Peyer's patch (tissue), 4 donors: ENCODE results near the gene CDC37. TPM values are rescaled to one million over a fixed set of nuclear protein-coding genes. Genes with fewer than 3 reads are reported as not detected.

Source experiments
- DNase-seq, 3 donors: peaks; one replicate each; pipeline ENCODE4 v3.0.0-alpha.2; 2017 to 2019
- H3K27ac ChIP-seq, 4 donors: fragments of 200-600 bp; sonication (generic); one replicate each; pipeline ENCODE4 v1.5.1; 2016 to 2019
- H3K27me3 ChIP-seq, 2 donors: fragments of 200-600 bp; sonication (generic); one replicate each; pipeline ENCODE4 v1.5.1; 2019
- H3K36me3 ChIP-seq, 3 donors: fragments of 200-600 bp; sonication (generic); one replicate each; pipeline ENCODE4 v1.5.1; 2016 to 2019
- H3K4me1 ChIP-seq, 4 donors: fragments of 200-600 bp; sonication (generic); one replicate each; pipeline ENCODE4 v1.5.1; 2016 to 2019
- H3K4me3 ChIP-seq, 4 donors: fragments of 200-600 bp; sonication (generic); 1 replicate in 3 of 4; 2 replicates in 1 of 4; pipeline ENCODE4 v1.5.1; 2016 to 2019; ENCODE audit warnings: mild to moderate bottlenecking in 1 of 4
- H3K9me3 ChIP-seq, 4 donors: fragments of 200-600 bp; sonication (generic); one replicate each; pipeline ENCODE4 v1.5.1; 2016 to 2019; ENCODE audit warnings: mild to moderate bottlenecking in 1 of 4
- POLR2A ChIP-seq, 2 donors: fragments of 450-650 bp; IDR thresholded peaks; one replicate each; pipeline ENCODE4 v1.5.1; 2017; ENCODE audit warnings: antibody characterized with exemption in 2 of 2, mild to moderate bottlenecking in 2 of 2, moderate library complexity in 2 of 2
- total RNA-seq, 4 donors: library from RNA; depleted of rRNA; stranded (reverse); fragments of >200 nt; gene quantifications; one replicate each; pipeline ENCODE4 v1.1.0, GENCODE V29; 2016
- TF ChIP-seq, protein P1 (sequence below), 6 experiments: fragments of 450-650 bp in 4 of 6; fragments of 200-600 bp in 2 of 6; sonication (generic) in 1 of 6; IDR thresholded peaks; one replicate each; pipeline ENCODE4 v1.5.1; 2017 to 2019; ENCODE audit warnings: antibody characterized with exemption in 6 of 6, mild to moderate bottlenecking in 3 of 6, moderate library complexity in 1 of 6

The CDC37 gene
- total RNA-seq, 4 donors from 2014 or later: 118 to 443 (median 159) TPM

DNA sequence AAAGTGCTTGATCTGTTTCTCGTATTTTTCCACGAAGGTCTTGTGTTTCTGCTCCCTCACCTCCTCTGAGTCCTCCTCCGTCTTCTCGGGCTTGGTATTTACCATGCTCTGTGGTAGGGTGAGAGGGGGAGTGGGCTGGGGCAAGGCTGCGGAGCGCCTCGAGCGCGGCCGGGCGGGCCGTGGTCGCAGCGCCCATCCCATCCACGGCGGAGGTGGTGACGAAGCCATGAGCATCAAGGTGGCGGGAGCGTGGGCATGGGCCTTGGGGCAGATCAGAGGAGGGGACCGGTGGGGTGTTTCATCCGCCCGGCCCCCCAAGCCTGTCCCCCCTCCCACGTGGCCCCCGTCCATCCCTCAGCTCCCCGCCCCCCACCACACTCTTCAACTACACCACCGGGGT lies 7.9 kb downstream of the CDC37 start:
- Histone ChIP-seq H3K36me3 (peaks cover 0 to 63% (median 0%) of the 10 kb centered on the region in 3 donors), H3K9me3 (no peaks in the 10 kb centered on the region), H3K4me3 (no peak overlapping the region), H3K4me1 (peaks cover 0 to 3% (median 0%) of the 10 kb centered on the region in 4 donors), H3K27me3 (no peaks in the 10 kb centered on the region), H3K27ac (no peak overlapping the region)
- DNase-seq: no peak
- TF ChIP-seq, protein P1, sequence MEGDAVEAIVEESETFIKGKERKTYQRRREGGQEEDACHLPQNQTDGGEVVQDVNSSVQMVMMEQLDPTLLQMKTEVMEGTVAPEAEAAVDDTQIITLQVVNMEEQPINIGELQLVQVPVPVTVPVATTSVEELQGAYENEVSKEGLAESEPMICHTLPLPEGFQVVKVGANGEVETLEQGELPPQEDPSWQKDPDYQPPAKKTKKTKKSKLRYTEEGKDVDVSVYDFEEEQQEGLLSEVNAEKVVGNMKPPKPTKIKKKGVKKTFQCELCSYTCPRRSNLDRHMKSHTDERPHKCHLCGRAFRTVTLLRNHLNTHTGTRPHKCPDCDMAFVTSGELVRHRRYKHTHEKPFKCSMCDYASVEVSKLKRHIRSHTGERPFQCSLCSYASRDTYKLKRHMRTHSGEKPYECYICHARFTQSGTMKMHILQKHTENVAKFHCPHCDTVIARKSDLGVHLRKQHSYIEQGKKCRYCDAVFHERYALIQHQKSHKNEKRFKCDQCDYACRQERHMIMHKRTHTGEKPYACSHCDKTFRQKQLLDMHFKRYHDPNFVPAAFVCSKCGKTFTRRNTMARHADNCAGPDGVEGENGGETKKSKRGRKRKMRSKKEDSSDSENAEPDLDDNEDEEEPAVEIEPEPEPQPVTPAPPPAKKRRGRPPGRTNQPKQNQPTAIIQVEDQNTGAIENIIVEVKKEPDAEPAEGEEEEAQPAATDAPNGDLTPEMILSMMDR (IDR thresholded peaks at IDR 0.05): no peak
- TF ChIP-seq POLR2A (IDR thresholded peaks at IDR 0.05): no peak

DNA sequence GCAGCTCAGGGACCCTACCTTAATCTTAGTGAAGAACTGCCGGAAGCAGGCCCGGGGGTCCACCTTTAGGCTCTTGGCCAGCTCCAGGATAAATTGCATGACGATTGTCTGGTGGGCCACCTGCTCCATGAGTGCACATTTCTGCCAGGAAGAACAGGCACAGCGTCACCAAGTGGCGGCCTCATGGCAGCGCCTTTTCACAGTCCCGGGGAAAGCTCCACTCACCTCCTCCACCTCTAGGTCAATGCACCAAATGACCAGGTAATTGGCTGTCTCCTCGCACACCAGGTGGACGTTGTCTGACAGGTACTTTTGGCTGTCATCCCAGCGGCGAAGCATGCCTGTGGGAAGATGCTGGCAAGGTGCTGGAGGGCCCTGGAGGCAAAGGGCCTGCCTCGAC lies 8.3 kb downstream of the CDC37 start:
- no peaks in the 10 kb centered on the region for H3K27me3 ChIP-seq
- DNase-seq: no peak
- H3K9me3 ChIP-seq: no peaks in the 10 kb centered on the region
- H3K4me1 ChIP-seq: peaks cover 0 to 1% (median 0%) of the 10 kb centered on the region in 4 donors
- TF ChIP-seq, protein P1 (IDR thresholded peaks at IDR 0.05): no peak
- no peak for TF ChIP-seq POLR2A (IDR thresholded peaks at IDR 0.05)
- no peak overlapping the region for H3K27ac ChIP-seq
- H3K36me3 ChIP-seq: peaks cover 0 to 63% (median 0%) of the 10 kb centered on the region in 3 donors
- H3K4me3 ChIP-seq: no peak overlapping the region

DNA sequence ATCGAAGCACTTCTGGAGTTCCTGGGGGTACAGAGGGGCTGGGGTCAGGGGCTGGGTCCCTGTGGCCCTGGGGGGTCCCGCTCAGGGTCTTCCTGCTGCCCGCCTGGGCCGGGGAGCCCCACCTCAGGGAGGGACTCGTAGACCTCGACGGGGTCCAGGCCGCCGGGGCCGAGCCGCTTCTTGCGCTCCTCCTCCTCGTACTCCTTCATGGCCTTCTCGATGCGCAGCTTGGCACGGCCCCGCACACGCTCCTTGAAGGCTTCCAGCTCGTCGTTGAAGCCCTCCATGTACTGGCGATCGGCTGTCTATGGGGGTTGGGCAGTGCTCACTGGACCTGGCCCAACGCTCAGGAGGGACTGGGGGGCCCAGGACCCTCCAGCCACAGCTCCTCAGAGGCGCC lies 10.2 kb downstream of the CDC37 start:
- H3K36me3 ChIP-seq: peaks cover 0 to 59% (median 0%) of the 10 kb centered on the region in 3 donors
- peaks cover 0 to 3% (median 0%) of the 10 kb centered on the region in 4 donors for H3K4me1 ChIP-seq
- TF ChIP-seq, protein P1 (IDR thresholded peaks at IDR 0.05): no peak
- TF ChIP-seq POLR2A (IDR thresholded peaks at IDR 0.05): no peak
- no peak overlapping the region for H3K4me3 ChIP-seq
- H3K27me3 ChIP-seq: no peaks in the 10 kb centered on the region
- H3K9me3 ChIP-seq: no peaks in the 10 kb centered on the region
- DNase-seq: no peak
- H3K27ac ChIP-seq: no peak overlapping the region

DNA sequence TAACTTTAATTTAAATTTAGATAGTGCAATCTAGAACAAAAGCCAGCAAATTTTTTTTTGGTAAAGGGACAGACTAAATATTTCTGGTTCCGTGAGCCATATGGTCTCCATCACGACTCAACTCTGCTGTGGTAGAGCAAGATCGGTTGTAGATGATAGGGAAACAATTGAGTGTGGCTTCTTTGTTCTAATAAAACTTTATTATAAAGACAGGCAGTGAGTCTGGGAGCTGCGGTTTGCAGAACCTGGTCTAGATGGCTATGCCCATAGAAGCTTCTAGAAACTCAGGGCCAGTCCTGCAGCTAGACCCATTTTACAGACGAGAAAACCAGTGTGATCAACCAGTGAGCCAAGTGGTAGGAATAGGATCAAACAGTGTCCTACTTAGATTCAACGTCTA lies 11.2 kb downstream of the CDC37 start:
- no peak overlapping the region for H3K27ac ChIP-seq
- H3K9me3 ChIP-seq: no peaks in the 10 kb centered on the region
- peaks cover 0 to 3% (median 0%) of the 10 kb centered on the region in 4 donors for H3K4me1 ChIP-seq
- TF ChIP-seq, protein P1 (IDR thresholded peaks at IDR 0.05): no peak
- TF ChIP-seq POLR2A (IDR thresholded peaks at IDR 0.05): no peak
- H3K36me3 ChIP-seq: peaks cover 0 to 59% (median 0%) of the 10 kb centered on the region in 3 donors
- no peak overlapping the region for H3K4me3 ChIP-seq
- DNase-seq: no peak
- H3K27me3 ChIP-seq: no peaks in the 10 kb centered on the region

DNA sequence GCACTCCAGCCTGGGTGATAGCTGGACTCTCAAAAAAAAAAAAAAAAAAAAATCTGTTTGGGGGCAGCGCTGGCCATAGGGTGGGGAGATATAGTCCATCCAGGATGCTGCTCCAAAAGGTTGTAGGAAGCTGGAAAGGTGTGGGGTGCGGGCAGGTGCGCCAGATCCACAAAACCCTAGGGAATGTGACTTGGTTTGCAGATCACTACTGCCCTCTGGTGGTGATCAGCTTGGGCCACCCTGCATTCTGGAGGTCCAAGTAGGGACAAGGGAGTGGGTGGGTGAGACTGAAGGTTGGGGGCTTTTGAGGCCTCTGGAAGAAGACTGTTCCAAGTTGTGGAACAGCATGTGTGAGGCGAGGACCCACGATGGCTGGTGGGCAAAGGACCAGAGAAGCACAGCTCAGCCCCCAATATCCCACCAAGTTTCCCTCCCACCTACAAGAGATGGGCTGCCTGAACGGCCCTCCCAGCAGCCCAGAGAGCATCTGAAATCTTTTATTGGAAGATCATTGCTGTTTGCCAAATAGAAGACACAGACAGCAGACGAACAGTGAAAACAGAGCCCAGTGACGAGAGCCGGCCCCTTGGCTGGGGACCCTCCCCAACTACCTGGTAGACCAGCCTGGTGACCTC lies 12.6 kb downstream of the CDC37 start:
- Histone ChIP-seq H3K27me3 (no peaks in the 10 kb centered on the region), H3K27ac (no peak overlapping the region), H3K36me3 (peaks cover 0 to 50% (median 0%) of the 10 kb centered on the region in 3 donors), H3K4me1 (peaks cover 0 to 3% (median 0%) of the 10 kb centered on the region in 4 donors), H3K9me3 (no peaks in the 10 kb centered on the region), H3K4me3 (no peak overlapping the region)
- TF ChIP-seq, protein P1 (IDR thresholded peaks at IDR 0.05): peak; percentile 70 to 87 (median 79)
- TF ChIP-seq POLR2A (IDR thresholded peaks at IDR 0.05): no peak
- peak; percentile 64 to 87 (median 73) for DNase-seq
